Breast epithelium (tissue), 4 donors: ENCODE measurements around the gene USP15. TPM values are rescaled to one million over a fixed set of nuclear protein-coding genes. Genes with fewer than 3 reads are reported as not detected.

Experiments used
- DNase-seq, 2 donors: peaks; one replicate each; pipeline ENCODE4 v3.0.0-alpha.2; 2019; ENCODE audit warnings: low spot score in 2 of 2
- H3K27ac ChIP-seq, 2 donors: fragments of 200-600 bp; sonication (generic) in 1 of 2; one replicate each; pipeline ENCODE4 v1.5.1; 2016 to 2019; ENCODE audit warnings: mild to moderate bottlenecking in 1 of 2
- H3K27me3 ChIP-seq, 2 donors: fragments of 200-600 bp; sonication (generic) in 1 of 2; one replicate each; pipeline versions ENCODE4 v1.5.1 to v1.6.0; 2017 to 2019; ENCODE audit warnings: control low read depth in 1 of 2, mild to moderate bottlenecking in 1 of 2
- H3K36me3 ChIP-seq: fragments of 200-600 bp; one replicate; pipeline ENCODE4 v1.5.1; 2019
- H3K4me1 ChIP-seq, 2 donors: fragments of 200-600 bp; sonication (generic); one replicate each; pipeline ENCODE4 v1.5.1; 2016 to 2019; ENCODE audit warnings: control low read depth in 1 of 2
- H3K4me3 ChIP-seq, 3 donors: fragments of 200-600 bp; sonication (generic); 1 replicate in 2 of 3; 2 replicates in 1 of 3; pipeline ENCODE4 v1.5.1; 2016 to 2019; ENCODE audit warnings: mild to moderate bottlenecking in 3 of 3, moderate library complexity in 2 of 3
- H3K9me3 ChIP-seq, 2 donors: fragments of 200-600 bp; sonication (generic) in 1 of 2; one replicate each; pipeline ENCODE4 v1.5.1; 2016 to 2019; ENCODE audit warnings: control low read depth in 1 of 2
- CTCF ChIP-seq, 3 donors: fragments of 450-650 bp; IDR thresholded peaks; one replicate each; pipeline ENCODE4 v1.5.1; 2016 to 2017; ENCODE audit warnings: antibody characterized with exemption in 3 of 3, mild to moderate bottlenecking in 3 of 3, moderate library complexity in 3 of 3
- POLR2A ChIP-seq: fragments of 450-650 bp; IDR thresholded peaks from one replicate; pipeline ENCODE4 v1.6.1; 2016; ENCODE audit warnings: antibody characterized with exemption, mild to moderate bottlenecking, moderate library complexity
- POLR2AphosphoS5 ChIP-seq, 3 donors: sonication (generic); formaldehyde crosslinking; IDR thresholded peaks; one replicate each; pipeline ENCODE4 v1.6.1; 2017; ENCODE audit warnings: antibody characterized with exemption in 3 of 3
- intact Hi-C: fragments of 100-400 bp; cut with DNase I; formaldehyde crosslinking; loops from one replicate; pipeline ENCODE4 v1.15.1; 2023; ENCODE audit warnings: low total_unique reads
- total RNA-seq, 3 donors: library from RNA; depleted of rRNA; stranded (reverse); fragments of >200 nt; gene quantifications; one replicate each; pipeline ENCODE4 v1.1.0, GENCODE V29; 2016

The USP15 gene
- total RNA-seq, 3 donors from 2014 or later, result 65.9 to 234 (median 110) TPM

DNA sequence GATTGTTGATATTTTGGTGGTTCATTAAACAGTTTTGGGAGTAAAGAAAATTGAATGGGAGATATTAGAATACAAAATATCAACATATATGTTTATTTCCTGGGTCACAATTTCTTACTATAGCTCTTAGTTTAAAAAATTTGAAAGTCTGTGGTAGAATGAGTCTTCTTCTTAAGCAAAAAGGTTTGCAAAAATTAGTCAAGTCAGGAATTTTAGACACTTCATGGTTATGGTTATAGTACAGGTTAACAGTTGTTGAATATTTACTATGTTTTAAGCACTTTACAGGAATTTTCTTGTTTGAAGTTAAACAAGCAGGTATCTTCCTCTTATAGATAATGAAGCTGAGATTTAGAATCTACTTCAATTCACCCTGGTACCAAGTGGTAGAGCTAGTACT, 56.8 kb downstream of the USP15 start:
- intact Hi-C loops, result no loop called here
- H3K27me3 ChIP-seq, result no peaks in the 10 kb centered on the region
- no peaks in the 10 kb centered on the region for H3K4me1 ChIP-seq
- H3K27ac ChIP-seq, result no peak overlapping the region
- DNase-seq, result no peak
- H3K36me3 ChIP-seq, result peaks cover 4% of the 10 kb centered on the region
- H3K9me3 ChIP-seq, result no peaks in the 10 kb centered on the region
- H3K4me3 ChIP-seq, result no peak overlapping the region
- TF ChIP-seq CTCF (IDR thresholded peaks at IDR 0.05), result no peak
- no peak for TF ChIP-seq POLR2A
- TF ChIP-seq POLR2AphosphoS5 (IDR thresholded peaks at IDR 0.05), result no peak

DNA sequence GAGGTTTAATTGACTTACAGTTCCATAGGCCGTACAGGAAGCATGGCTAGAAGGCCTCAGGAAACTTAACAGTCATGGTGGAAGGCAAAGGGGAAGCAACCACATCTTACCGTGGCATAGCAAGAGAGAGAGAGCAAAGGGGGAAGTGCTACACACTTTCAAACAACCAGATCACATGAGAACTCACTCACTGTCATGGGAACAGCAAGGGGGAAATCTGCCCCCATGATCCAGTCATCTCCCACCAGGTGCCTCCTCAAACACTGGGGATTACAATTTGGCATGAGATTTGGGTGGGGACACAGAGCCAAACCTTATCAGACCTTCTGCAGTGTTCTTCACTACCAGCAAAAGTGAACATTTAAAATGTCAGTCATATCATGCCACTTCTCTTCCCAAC, 58.9 kb downstream of the USP15 start:
- TF ChIP-seq CTCF (IDR thresholded peaks at IDR 0.05), result no peak
- TF ChIP-seq POLR2A, result no peak
- no peak for TF ChIP-seq POLR2AphosphoS5 (IDR thresholded peaks at IDR 0.05)
- H3K9me3 ChIP-seq, result no peaks in the 10 kb centered on the region
- no peaks in the 10 kb centered on the region for H3K4me1 ChIP-seq
- H3K4me3 ChIP-seq, result no peak overlapping the region
- no peaks in the 10 kb centered on the region for H3K27me3 ChIP-seq
- no peak for DNase-seq
- no peak overlapping the region for H3K27ac ChIP-seq
- H3K36me3 ChIP-seq, result peaks cover 4% of the 10 kb centered on the region
- intact Hi-C loops, result no loop called here

DNA sequence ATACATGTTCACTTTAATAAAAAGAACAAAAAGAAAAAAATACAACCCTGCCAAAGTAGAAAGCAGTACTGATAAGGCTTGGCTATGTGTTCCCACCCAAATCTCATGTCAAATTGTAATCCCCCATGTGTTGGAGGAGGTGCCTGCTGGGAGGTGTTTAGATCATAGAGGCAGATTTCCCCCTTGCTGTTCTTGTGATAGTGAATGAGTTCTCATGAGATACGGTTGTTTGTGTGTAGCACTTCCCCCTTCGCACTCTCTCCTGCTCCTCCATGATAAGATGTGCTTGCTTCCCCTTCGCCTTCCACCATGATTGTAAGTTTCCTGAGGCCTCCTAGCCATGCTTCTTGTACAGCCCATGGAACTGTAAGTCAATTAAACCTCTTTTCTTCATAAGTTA, 59.9 kb downstream of the USP15 start:
- DNase-seq, result no peak
- TF ChIP-seq CTCF (IDR thresholded peaks at IDR 0.05) (no peak), POLR2AphosphoS5 (IDR thresholded peaks at IDR 0.05) (no peak), POLR2A (no peak)
- peaks cover 4% of the 10 kb centered on the region for H3K36me3 ChIP-seq
- no peak overlapping the region for H3K27ac ChIP-seq
- intact Hi-C loops, result no loop called here
- H3K9me3 ChIP-seq, result no peaks in the 10 kb centered on the region
- H3K27me3 ChIP-seq, result no peaks in the 10 kb centered on the region
- no peak overlapping the region for H3K4me3 ChIP-seq
- no peaks in the 10 kb centered on the region for H3K4me1 ChIP-seq

GRCh38 chr12:62323386-62323785, 63.2 kb downstream of the USP15 start:
- DNase-seq, result no peak
- Histone ChIP-seq H3K4me3 (no peak overlapping the region), H3K9me3 (no peaks in the 10 kb centered on the region), H3K4me1 (no peaks in the 10 kb centered on the region), H3K36me3 (peaks cover 4% of the 10 kb centered on the region), H3K27me3 (no peaks in the 10 kb centered on the region), H3K27ac (no peak overlapping the region)
- intact Hi-C loops, result no loop called here
- TF ChIP-seq POLR2AphosphoS5 (IDR thresholded peaks at IDR 0.05) (no peak), CTCF (IDR thresholded peaks at IDR 0.05) (no peak), POLR2A (no peak)

GRCh38 chr12:62328296-62328921, 68.2 kb downstream of the USP15 start:
- Histone ChIP-seq H3K4me3 (no peak overlapping the region), H3K36me3 (no peaks in the 10 kb centered on the region), H3K9me3 (no peaks in the 10 kb centered on the region), H3K4me1 (no peaks in the 10 kb centered on the region), H3K27me3 (no peaks in the 10 kb centered on the region), H3K27ac (no peak overlapping the region)
- TF ChIP-seq POLR2AphosphoS5 (IDR thresholded peaks at IDR 0.05), result no peak
- no peak for TF ChIP-seq POLR2A
- no peak for TF ChIP-seq CTCF (IDR thresholded peaks at IDR 0.05)
- intact Hi-C loops, result no loop called here
- DNase-seq, result no peak
